NT2/D1 (cell line): ENCODE data around the gene AFF3.

ENCODE experiments used
- SUZ12 ChIP-seq: IDR thresholded peaks from 2 replicates; pipeline ENCODE4 v1.6.1; 2011; ENCODE audit not compliant: insufficient read length, insufficient read depth; ENCODE audit errors: extremely low read depth
- YY1 ChIP-seq: IDR thresholded peaks from 2 replicates; pipeline ENCODE4 v1.6.1; 2011; ENCODE audit not compliant: insufficient read length, insufficient read depth
- ZNF274 ChIP-seq: IDR thresholded peaks from 2 replicates; pipeline ENCODE4 v1.6.1; 2011; ENCODE audit warnings: mild to moderate bottlenecking, low read depth, low read length

GRCh38 chr2:99631700-99632099, 510.7 kb downstream of the AFF3 start:
- TF ChIP-seq ZNF274 = no peak
- TF ChIP-seq YY1 = no peak
- TF ChIP-seq SUZ12 = no peak
